Panc1 (cell line): ENCODE measurements around the gene TMEM106C. TPM values are rescaled to one million over a fixed set of nuclear protein-coding genes. Genes with fewer than 3 reads are reported as not detected.

Source experiments
- ATAC-seq: fragments of 200-7000 bp; cut with Tn5 transposase; 2 replicates; pipeline ENCODE4 v1.9.1; 2020; ENCODE audit warnings: mild to moderate bottlenecking, moderate library complexity
- BruUV-seq: library from RNA; stranded (reverse); fragments of 400-500 nt; replicated peaks from 2 replicates; lab custom pipeline; 2021; lab: Mats Ljungman, UMichigan
- CTCF ChIA-PET: fragments of 300-600 bp; sonication (Branson Sonifier 250); formaldehyde crosslinking; loops from one replicate; lab custom pipeline; 2022; ENCODE audit warnings: antibody characterized with exemption; lab: Charles Lee
- POLR2A ChIA-PET: fragments of 300-600 bp; sonication (Branson Sonifier 250); formaldehyde crosslinking; loops from one replicate; lab custom pipeline; 2022; ENCODE audit warnings: antibody characterized with exemption; lab: Charles Lee
- DNase-seq: peaks from one replicate; pipeline ENCODE4 v3.0.0-alpha.2; 2010; ENCODE audit warnings: low read depth, low spot score
- H3K27ac ChIP-seq: 2 replicates; pipeline ENCODE4 v1.5.1; 2011; ENCODE audit warnings: mild to moderate bottlenecking, low read length, inconsistent platforms
- H3K27me3 ChIP-seq: fragments of 200-500 bp; sonication (Bioruptor generic); 2 replicates; pipeline ENCODE4 v1.6.0; 2014; ENCODE audit warnings: low read length, inconsistent platforms; ENCODE audit not compliant: control insufficient read depth, insufficient read depth
- H3K36me3 ChIP-seq: fragments of 200-500 bp; sonication (Bioruptor generic); 2 replicates; pipeline ENCODE4 v1.5.1; 2014; ENCODE audit warnings: inconsistent platforms, mild to moderate bottlenecking, low read length, moderate library complexity; ENCODE audit not compliant: control insufficient read depth, insufficient read depth
- H3K4me1 ChIP-seq: 2 replicates; pipeline ENCODE4 v1.5.1; 2011; ENCODE audit warnings: inconsistent platforms, mild to moderate bottlenecking, low read length, moderate library complexity; ENCODE audit not compliant: control insufficient read depth, insufficient read depth
- H3K4me3 ChIP-seq, 2 experiments: 2 replicates each; pipeline ENCODE4 v1.5.1; 2011 to 2012; ENCODE audit warnings: low read depth in 2 of 2, low read length in 2 of 2, mild to moderate bottlenecking in 2 of 2, inconsistent platforms in 1 of 2, moderate library complexity in 1 of 2
- H3K9me3 ChIP-seq: fragments of 200-500 bp; sonication (Bioruptor generic); 2 replicates; pipeline ENCODE4 v1.5.1; 2014; ENCODE audit warnings: low read depth, mild to moderate bottlenecking, inconsistent platforms, low read length, moderate library complexity; ENCODE audit not compliant: control insufficient read depth, insufficient read depth
- CTCF ChIP-seq: fragments of 450-650 bp; IDR thresholded peaks from 2 replicates; pipeline ENCODE4 v1.5.1; 2017; ENCODE audit warnings: mild to moderate bottlenecking
- POLR2AphosphoS5 ChIP-seq: IDR thresholded peaks from 2 replicates; pipeline ENCODE4 v1.6.1; 2012; ENCODE audit warnings: mild to moderate bottlenecking, low read depth, low read length, moderate library complexity
- REST ChIP-seq, 2 experiments: IDR thresholded peaks; 2 replicates each; pipeline ENCODE4 v1.6.1; 2011 to 2012; ENCODE audit warnings: low read depth in 2 of 2, control low read depth in 1 of 2, low read length in 1 of 2, mild to moderate bottlenecking in 1 of 2, moderate library complexity in 1 of 2; ENCODE audit not compliant: insufficient read depth in 1 of 2
- SIN3A ChIP-seq: IDR thresholded peaks from 2 replicates; pipeline ENCODE4 v1.6.1; 2012; ENCODE audit warnings: low read depth, mild to moderate bottlenecking, low read length, moderate library complexity, borderline replicate concordance; ENCODE audit not compliant: insufficient read depth
- TCF7L2 ChIP-seq: IDR thresholded peaks from 2 replicates; pipeline ENCODE4 v1.6.1; 2011; ENCODE audit warnings: mild to moderate bottlenecking, low read depth, low read length, inconsistent platforms
- in situ Hi-C: cut with HindIII; loops from 2 replicates; pipeline ENCODE4 v1.10.0; 2016; ENCODE audit warnings: low sequenced_read_pairs, low pct_unique_long_range_greater_than_20kb
- intact Hi-C: fragments of 100-400 bp; cut with micrococcal nuclease; formaldehyde crosslinking; loops from one replicate; pipeline ENCODE4 v1.10.0; 2022; ENCODE audit not compliant: unreplicated experiment
- total RNA-seq: library from RNA; stranded (reverse); gene quantifications from one replicate; pipeline ENCODE4 v1.2.1, GENCODE V29; 2021; ENCODE audit not compliant: unreplicated experiment

Gene TMEM106C
- total RNA-seq, 1 experiment from 2014 or later = 93.7 TPM

GRCh38 chr12:48000878-48001504, 37.6 kb downstream of the TMEM106C start:
- DNase-seq = no peak
- Histone ChIP-seq H3K27me3 (peaks cover 36% of the 10 kb centered on the region), H3K4me1 (peaks cover 22% of the 10 kb centered on the region), H3K9me3 (no peaks in the 10 kb centered on the region), H3K4me3 (peak overlapping the region; percentile 54 to 78), H3K36me3 (no peaks in the 10 kb centered on the region), H3K27ac (no peak overlapping the region)
- no TSS peak for BruUV-seq
- intact Hi-C loops (no loop called here), in situ Hi-C loops (no loop called here)
- peak; percentile 69 for ATAC-seq
- CTCF ChIA-PET = no interaction called here
- POLR2A ChIA-PET = no interaction called here
- TF ChIP-seq POLR2AphosphoS5 (no peak), SIN3A (no peak), TCF7L2 (no peak), REST (IDR thresholded peaks at IDR 0.05; ENCODE audit: insufficient read depth in 1 of 2, low read depth in 2 of 2, low read length in 1 of 2) (no peak), CTCF (no peak)

- Histone ChIP-seq H3K9me3 (no peaks in the 10 kb centered on the region), H3K4me3 (peak overlapping the region; percentile 54 to 78), H3K27me3 (peaks cover 40% of the 10 kb centered on the region), H3K36me3 (no peaks in the 10 kb centered on the region), H3K4me1 (peaks cover 22% of the 10 kb centered on the region), H3K27ac (no peak overlapping the region)
- ChIA-PET POLR2A (interaction anchor here (0.6 kb wide), 2 partner anchors 12 to 198 kb away, joined by 6 to 8 read pairs; no protein-coding TSS in a partner anchor), CTCF (interaction anchor here (0.6 kb wide), 1 partner anchor 12 kb away, joined by 7 read pairs; no protein-coding TSS in a partner anchor)
- intact Hi-C loops = no loop called here
- in situ Hi-C loops = no loop called here
- ATAC-seq (peak; percentile 88), DNase-seq (no peak)
- BruUV-seq = no TSS peak
- TF ChIP-seq SIN3A = no peak
- TF ChIP-seq REST (IDR thresholded peaks at IDR 0.05; ENCODE audit: insufficient read depth in 1 of 2, low read depth in 2 of 2, low read length in 1 of 2) = no peak
- TF ChIP-seq CTCF = no peak
- TF ChIP-seq TCF7L2 = no peak
- TF ChIP-seq POLR2AphosphoS5 = no peak
Measured at GRCh38 chr12:48001505-48002413, 38.4 kb downstream of the TMEM106C start.
